Measurements from ENCODE around the gene ANTXR2. TPM values are rescaled to one million over a fixed set of nuclear protein-coding genes. Genes with fewer than 3 reads are reported as not detected.

The ANTXR2 gene
- total and polyA plus RNA-seq, 2 of the 13 experiments (the other 11 are each of a cell fraction or from before 2014, with no cell fraction given): 4.6 to 14.5 TPM

DNA sequence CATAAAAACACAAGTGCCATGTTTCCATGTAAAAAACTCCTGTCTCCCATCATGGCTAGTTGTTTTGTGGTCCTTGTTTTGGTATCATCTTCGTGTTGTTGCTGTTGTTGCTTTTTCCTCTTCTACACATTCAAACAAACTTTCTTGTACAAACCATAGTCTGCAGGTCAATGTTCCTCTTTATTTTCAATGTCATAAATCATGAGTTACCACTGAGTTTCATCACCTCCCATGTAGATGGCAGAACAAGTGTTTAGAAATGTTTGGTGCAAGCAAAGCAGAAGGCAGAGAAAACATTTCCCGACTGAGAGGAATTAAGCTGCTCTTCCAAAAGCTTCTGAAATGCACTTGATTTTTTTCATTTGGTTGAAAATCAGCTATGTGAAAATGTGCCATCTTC is 166.0 kb downstream of the ANTXR2 start:
- Histone ChIP-seq H3K4me3 (replicated peaks in 1 of 3; ENCODE audit: insufficient read depth in 1 of 3, low read depth in 2 of 3, low read length in 3 of 3) (no peak overlapping the region), H3K9ac (ENCODE audit: insufficient read depth, low read depth, low read length) (no peak overlapping the region), H3K4me2 (ENCODE audit: low read depth, low read length) (no peak overlapping the region), H3K27me3 (ENCODE audit: control insufficient read depth in 1 of 2, insufficient read depth in 2 of 2, low read length in 2 of 2) (no peaks in the 10 kb centered on the region), H3K4me1 (ENCODE audit: insufficient read depth, low read length) (no peaks in the 10 kb centered on the region), H3K27ac (ENCODE audit: extremely low read length, insufficient read depth, low read length) (no peak overlapping the region), H2AFZ (ENCODE audit: low read length) (no peak overlapping the region), H3K36me3 (replicated peaks in 1 of 2; ENCODE audit: control insufficient read depth in 1 of 2, insufficient read depth in 2 of 2, low read length in 2 of 2) (0 out of 5 replicates have a peak, but pooled peaks cover 0 to 3% of the 10 kb centered on the region in 2 experiments), H4K20me1 (ENCODE audit: insufficient read depth, low read length) (no peaks in the 10 kb centered on the region), H3K79me2 (ENCODE audit: insufficient read depth, low read length) (no peaks in the 10 kb centered on the region), H3K9me3 (ENCODE audit: low read length) (no peaks in the 10 kb centered on the region)
- TF ChIP-seq PCBP2 (optimal IDR thresholded peaks at IDR 0.05; ENCODE audit: low read depth, low read length, poor library complexity, severe bottlenecking): no peak
- no peak for TF ChIP-seq ZNF432 (CRISPR knock-in tag; IDR thresholded peaks at IDR 0.05; ENCODE audit: borderline replicate concordance)
- no peak for TF ChIP-seq DNMT1 (CRISPR knock-in tag; IDR thresholded peaks at IDR 0.05)
- BruUV-seq (replicated peaks): no TSS peak
- intact Hi-C loops (cut with micrococcal nuclease; ENCODE audit: unreplicated experiment) (no loop called here), in situ Hi-C loops (cut with HindIII; ENCODE audit: extremely low pct_ligation_motif_present, low pct_unique_long_range_greater_than_20kb) (loop anchor here (25.0 kb wide), 1 partner anchor 305 kb away; no protein-coding TSS in a partner anchor)
- CTCF ChIA-PET (ENCODE audit: low intra/inter-chr PET ratio, low total read pairs): no interaction called here
- FAIRE-seq: no peak
- WGBS (ENCODE audit: low lambda C conversion rate): 43% methylated on average over 2 of the region's 2 CpGs
- ATAC-seq: no peak
- POLR2A ChIA-PET: no interaction called here
- no peak for DNase-seq (ENCODE audit: low spot score)

DNA sequence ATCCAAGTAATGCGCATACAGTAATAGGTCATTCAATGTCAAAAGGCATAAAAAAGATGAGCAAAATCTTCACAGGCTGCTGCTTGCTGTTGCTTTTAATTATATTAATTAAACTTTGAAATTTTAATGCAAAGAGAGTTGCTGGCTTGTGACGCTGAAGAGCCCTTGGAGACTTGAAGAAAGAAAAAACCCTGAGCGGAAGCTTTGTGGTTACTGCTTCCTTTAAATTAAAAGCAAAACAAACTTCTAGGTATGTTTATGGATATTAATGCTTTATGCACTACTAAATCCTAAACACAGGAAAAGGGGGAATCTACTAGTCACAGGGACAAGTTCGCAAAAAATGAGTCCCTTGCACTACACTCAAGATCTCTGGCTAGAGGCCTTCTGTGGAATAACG is 166.7 kb downstream of the ANTXR2 start:
- Histone ChIP-seq H3K4me3 (replicated peaks in 1 of 3; ENCODE audit: insufficient read depth in 1 of 3, low read depth in 2 of 3, low read length in 3 of 3) (no peak overlapping the region), H4K20me1 (ENCODE audit: insufficient read depth, low read length) (no peaks in the 10 kb centered on the region), H3K27ac (ENCODE audit: extremely low read length, insufficient read depth, low read length) (no peak overlapping the region), H3K9ac (ENCODE audit: insufficient read depth, low read depth, low read length) (no peak overlapping the region), H3K79me2 (ENCODE audit: insufficient read depth, low read length) (no peaks in the 10 kb centered on the region), H3K9me3 (ENCODE audit: low read length) (no peaks in the 10 kb centered on the region), H2AFZ (ENCODE audit: low read length) (no peak overlapping the region), H3K36me3 (replicated peaks in 1 of 2; ENCODE audit: control insufficient read depth in 1 of 2, insufficient read depth in 2 of 2, low read length in 2 of 2) (0 out of 5 replicates have a peak, but pooled peaks cover 0 to 3% of the 10 kb centered on the region in 2 experiments), H3K4me2 (ENCODE audit: low read depth, low read length) (no peak overlapping the region), H3K27me3 (ENCODE audit: control insufficient read depth in 1 of 2, insufficient read depth in 2 of 2, low read length in 2 of 2) (no peaks in the 10 kb centered on the region), H3K4me1 (ENCODE audit: insufficient read depth, low read length) (no peaks in the 10 kb centered on the region)
- TF ChIP-seq NAIF1 (CRISPR knock-in tag; IDR thresholded peaks at IDR 0.05; ENCODE audit: borderline replicate concordance) (no peak), ZMYM2 (CRISPR knock-in tag; IDR thresholded peaks at IDR 0.05) (no peak), ETV6 (CRISPR knock-in tag; conservative IDR thresholded peaks at IDR 0.05) (no peak), ZNF839 (CRISPR knock-in tag; IDR thresholded peaks at IDR 0.05; ENCODE audit: borderline replicate concordance) (no peak), KDM5A (IDR thresholded peaks at IDR 0.05; ENCODE audit: borderline replicate concordance, low read length) (no peak), ZNF225 (CRISPR knock-in tag; IDR thresholded peaks at IDR 0.05) (no peak), ZNF776 (CRISPR knock-in tag; IDR thresholded peaks at IDR 0.05) (no peak), AKAP8 (CRISPR knock-in tag; IDR thresholded peaks at IDR 0.05) (no peak)
- TF ChIP-seq, protein P1, sequence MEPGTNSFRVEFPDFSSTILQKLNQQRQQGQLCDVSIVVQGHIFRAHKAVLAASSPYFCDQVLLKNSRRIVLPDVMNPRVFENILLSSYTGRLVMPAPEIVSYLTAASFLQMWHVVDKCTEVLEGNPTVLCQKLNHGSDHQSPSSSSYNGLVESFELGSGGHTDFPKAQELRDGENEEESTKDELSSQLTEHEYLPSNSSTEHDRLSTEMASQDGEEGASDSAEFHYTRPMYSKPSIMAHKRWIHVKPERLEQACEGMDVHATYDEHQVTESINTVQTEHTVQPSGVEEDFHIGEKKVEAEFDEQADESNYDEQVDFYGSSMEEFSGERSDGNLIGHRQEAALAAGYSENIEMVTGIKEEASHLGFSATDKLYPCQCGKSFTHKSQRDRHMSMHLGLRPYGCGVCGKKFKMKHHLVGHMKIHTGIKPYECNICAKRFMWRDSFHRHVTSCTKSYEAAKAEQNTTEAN (CRISPR knock-in tag; conservative IDR thresholded peaks at IDR 0.05): no peak
- TF ChIP-seq, protein P2, sequence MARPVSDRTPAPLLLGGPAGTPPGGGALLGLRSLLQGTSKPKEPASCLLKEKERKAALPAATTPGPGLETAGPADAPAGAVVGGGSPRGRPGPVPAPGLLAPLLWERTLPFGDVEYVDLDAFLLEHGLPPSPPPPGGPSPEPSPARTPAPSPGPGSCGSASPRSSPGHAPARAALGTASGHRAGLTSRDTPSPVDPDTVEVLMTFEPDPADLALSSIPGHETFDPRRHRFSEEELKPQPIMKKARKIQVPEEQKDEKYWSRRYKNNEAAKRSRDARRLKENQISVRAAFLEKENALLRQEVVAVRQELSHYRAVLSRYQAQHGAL (CRISPR knock-in tag; IDR thresholded peaks at IDR 0.05; ENCODE audit: not compliant biosample characterization): no peak
- no peak for FAIRE-seq
- no peak for DNase-seq (ENCODE audit: low spot score)
- intact Hi-C loops (cut with micrococcal nuclease; ENCODE audit: unreplicated experiment) (no loop called here), in situ Hi-C loops (cut with HindIII; ENCODE audit: extremely low pct_ligation_motif_present, low pct_unique_long_range_greater_than_20kb) (loop anchor here (25.0 kb wide), 1 partner anchor 306 kb away; no protein-coding TSS in a partner anchor)
- ChIA-PET CTCF (ENCODE audit: low intra/inter-chr PET ratio, low total read pairs) (no interaction called here), POLR2A (no interaction called here)
- no TSS peak for BruUV-seq (replicated peaks)
- 96% methylated on average over 5 of the region's 5 CpGs for WGBS (ENCODE audit: low lambda C conversion rate)
- no peak for ATAC-seq

All from HepG2 (cell line).